ENCODE results near the gene PCDH9.

DNA sequence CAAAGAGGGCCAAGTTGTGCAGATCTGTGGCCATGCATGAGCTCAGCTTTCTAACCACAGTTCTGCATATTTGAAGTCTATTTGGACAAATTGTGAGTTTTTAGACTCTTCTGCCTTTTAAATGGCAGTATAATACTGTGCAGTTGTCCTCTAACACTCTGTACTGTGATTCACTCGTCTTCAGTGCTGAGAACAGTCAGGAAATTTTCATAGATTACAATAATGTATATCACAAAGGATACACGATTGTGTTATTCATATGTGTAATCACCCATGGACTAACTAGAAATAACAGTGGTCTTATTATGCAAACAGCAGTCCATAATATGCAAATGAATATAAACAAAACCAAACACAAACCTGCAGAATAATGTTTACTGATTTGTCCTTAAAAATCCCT is 259.1 kb downstream of the PCDH9 start:
- TF ChIP-seq, protein P1, sequence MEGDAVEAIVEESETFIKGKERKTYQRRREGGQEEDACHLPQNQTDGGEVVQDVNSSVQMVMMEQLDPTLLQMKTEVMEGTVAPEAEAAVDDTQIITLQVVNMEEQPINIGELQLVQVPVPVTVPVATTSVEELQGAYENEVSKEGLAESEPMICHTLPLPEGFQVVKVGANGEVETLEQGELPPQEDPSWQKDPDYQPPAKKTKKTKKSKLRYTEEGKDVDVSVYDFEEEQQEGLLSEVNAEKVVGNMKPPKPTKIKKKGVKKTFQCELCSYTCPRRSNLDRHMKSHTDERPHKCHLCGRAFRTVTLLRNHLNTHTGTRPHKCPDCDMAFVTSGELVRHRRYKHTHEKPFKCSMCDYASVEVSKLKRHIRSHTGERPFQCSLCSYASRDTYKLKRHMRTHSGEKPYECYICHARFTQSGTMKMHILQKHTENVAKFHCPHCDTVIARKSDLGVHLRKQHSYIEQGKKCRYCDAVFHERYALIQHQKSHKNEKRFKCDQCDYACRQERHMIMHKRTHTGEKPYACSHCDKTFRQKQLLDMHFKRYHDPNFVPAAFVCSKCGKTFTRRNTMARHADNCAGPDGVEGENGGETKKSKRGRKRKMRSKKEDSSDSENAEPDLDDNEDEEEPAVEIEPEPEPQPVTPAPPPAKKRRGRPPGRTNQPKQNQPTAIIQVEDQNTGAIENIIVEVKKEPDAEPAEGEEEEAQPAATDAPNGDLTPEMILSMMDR (IDR thresholded peaks at IDR 0.05; ENCODE audit: insufficient read depth, low read length): no peak
- no peak for TF ChIP-seq POLR2AphosphoS5 (IDR thresholded peaks at IDR 0.05; ENCODE audit: low read depth)
- no peak for TF ChIP-seq SPI1 (IDR thresholded peaks at IDR 0.05; ENCODE audit: borderline replicate concordance, low read depth)
- TF ChIP-seq GABPA (IDR thresholded peaks at IDR 0.05; ENCODE audit: low read depth): no peak
- TF ChIP-seq, protein P2, sequence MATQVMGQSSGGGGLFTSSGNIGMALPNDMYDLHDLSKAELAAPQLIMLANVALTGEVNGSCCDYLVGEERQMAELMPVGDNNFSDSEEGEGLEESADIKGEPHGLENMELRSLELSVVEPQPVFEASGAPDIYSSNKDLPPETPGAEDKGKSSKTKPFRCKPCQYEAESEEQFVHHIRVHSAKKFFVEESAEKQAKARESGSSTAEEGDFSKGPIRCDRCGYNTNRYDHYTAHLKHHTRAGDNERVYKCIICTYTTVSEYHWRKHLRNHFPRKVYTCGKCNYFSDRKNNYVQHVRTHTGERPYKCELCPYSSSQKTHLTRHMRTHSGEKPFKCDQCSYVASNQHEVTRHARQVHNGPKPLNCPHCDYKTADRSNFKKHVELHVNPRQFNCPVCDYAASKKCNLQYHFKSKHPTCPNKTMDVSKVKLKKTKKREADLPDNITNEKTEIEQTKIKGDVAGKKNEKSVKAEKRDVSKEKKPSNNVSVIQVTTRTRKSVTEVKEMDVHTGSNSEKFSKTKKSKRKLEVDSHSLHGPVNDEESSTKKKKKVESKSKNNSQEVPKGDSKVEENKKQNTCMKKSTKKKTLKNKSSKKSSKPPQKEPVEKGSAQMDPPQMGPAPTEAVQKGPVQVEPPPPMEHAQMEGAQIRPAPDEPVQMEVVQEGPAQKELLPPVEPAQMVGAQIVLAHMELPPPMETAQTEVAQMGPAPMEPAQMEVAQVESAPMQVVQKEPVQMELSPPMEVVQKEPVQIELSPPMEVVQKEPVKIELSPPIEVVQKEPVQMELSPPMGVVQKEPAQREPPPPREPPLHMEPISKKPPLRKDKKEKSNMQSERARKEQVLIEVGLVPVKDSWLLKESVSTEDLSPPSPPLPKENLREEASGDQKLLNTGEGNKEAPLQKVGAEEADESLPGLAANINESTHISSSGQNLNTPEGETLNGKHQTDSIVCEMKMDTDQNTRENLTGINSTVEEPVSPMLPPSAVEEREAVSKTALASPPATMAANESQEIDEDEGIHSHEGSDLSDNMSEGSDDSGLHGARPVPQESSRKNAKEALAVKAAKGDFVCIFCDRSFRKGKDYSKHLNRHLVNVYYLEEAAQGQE (IDR thresholded peaks at IDR 0.05; ENCODE audit: insufficient replicate concordance, low read depth): no peak
